ENCODE results near the gene CDH22.

CDH22 gene

GRCh38 chr20:46305331-46305972, 2.8 kb downstream of the CDH22 start:
- H3K27me3 ChIP-seq (ENCODE audit: control insufficient read depth in 3 of 3, insufficient read depth in 3 of 3, low read depth in 1 of 3, low read length in 3 of 3), result peaks cover 21 to 90% (median 47%) of the 10 kb centered on the region in 3 experiments
- H3K27ac ChIP-seq (replicated peaks; ENCODE audit: low read length), result no peak overlapping the region
- H3K9me3 ChIP-seq (replicated peaks in 1 of 2; ENCODE audit: control insufficient read depth in 2 of 2, insufficient read depth in 1 of 2, low read depth in 1 of 2, low read length in 2 of 2), result no peaks in the 10 kb centered on the region
- no peak overlapping the region for H2BK5ac ChIP-seq (ENCODE audit: low read length)
- no peak overlapping the region for H2BK12ac ChIP-seq (ENCODE audit: low read length)
- H3K4ac ChIP-seq (ENCODE audit: low read length), result no peak overlapping the region
- H3K18ac ChIP-seq (ENCODE audit: low read length), result no peak overlapping the region
- no peak overlapping the region for H2AK5ac ChIP-seq (ENCODE audit: low read depth, low read length)
- H2AFZ ChIP-seq (ENCODE audit: low read length), result no peak overlapping the region
- no peak overlapping the region for H4K8ac ChIP-seq (ENCODE audit: low read depth, low read length)
- H3K4me1 ChIP-seq (ENCODE audit: control insufficient read depth in 2 of 2, insufficient read depth in 1 of 2, low read depth in 1 of 2, low read length in 2 of 2), result no peaks in the 10 kb centered on the region
- no CpG with 5 or more reads among the region's 12 CpGs for WGBS, 2 donors (ENCODE audit: extremely low coverage in 2 of 2, insufficient read length in 2 of 2, insufficient replicate concordance in 1 of 2)
- no peaks in the 10 kb centered on the region for H3K79me1 ChIP-seq (ENCODE audit: low read depth, low read length)
- H2BK120ac ChIP-seq (ENCODE audit: low read depth, low read length), result no peak overlapping the region
- H2BK15ac ChIP-seq (ENCODE audit: low read length), result no peak overlapping the region
- H3K23ac ChIP-seq (ENCODE audit: low read depth, low read length, poor library complexity), result no peak overlapping the region
- no peak for DNase-seq (ENCODE audit: low spot score)
- H3K14ac ChIP-seq (ENCODE audit: low read length), result no peak overlapping the region
- no peak overlapping the region for H3K9ac ChIP-seq (ENCODE audit: low read depth, low read length, poor library complexity)
- H4K91ac ChIP-seq (ENCODE audit: low read depth, low read length, poor library complexity), result no peak overlapping the region
- no peak overlapping the region for H3K4me3 ChIP-seq (ENCODE audit: low read length in 2 of 2)
- H3K36me3 ChIP-seq (replicated peaks in 1 of 2; ENCODE audit: control insufficient read depth in 2 of 2, insufficient read depth in 2 of 2, low read length in 2 of 2), result no peaks in the 10 kb centered on the region
- H3K4me2 ChIP-seq (ENCODE audit: insufficient read depth, low read length, poor library complexity, severe bottlenecking), result no peak overlapping the region

GRCh38 chr20:46304852-46305251, 3.4 kb downstream of the CDH22 start:
- H3K9me3 ChIP-seq (replicated peaks in 1 of 2; ENCODE audit: control insufficient read depth in 2 of 2, insufficient read depth in 1 of 2, low read depth in 1 of 2, low read length in 2 of 2), result no peaks in the 10 kb centered on the region
- H3K36me3 ChIP-seq (replicated peaks in 1 of 2; ENCODE audit: control insufficient read depth in 2 of 2, insufficient read depth in 2 of 2, low read length in 2 of 2), result no peaks in the 10 kb centered on the region
- no peak overlapping the region for H2BK120ac ChIP-seq (ENCODE audit: low read depth, low read length)
- no peaks in the 10 kb centered on the region for H3K4me1 ChIP-seq (ENCODE audit: control insufficient read depth in 2 of 2, insufficient read depth in 1 of 2, low read depth in 1 of 2, low read length in 2 of 2)
- no peak overlapping the region for H2BK12ac ChIP-seq (ENCODE audit: low read length)
- H3K9ac ChIP-seq (ENCODE audit: low read depth, low read length, poor library complexity), result no peak overlapping the region
- no peak overlapping the region for H2BK5ac ChIP-seq (ENCODE audit: low read length)
- no CpG with 5 or more reads among the region's 3 CpGs for WGBS, 2 donors (ENCODE audit: extremely low coverage in 2 of 2, insufficient read length in 2 of 2, insufficient replicate concordance in 1 of 2)
- H3K27me3 ChIP-seq (ENCODE audit: control insufficient read depth in 3 of 3, insufficient read depth in 3 of 3, low read depth in 1 of 3, low read length in 3 of 3), result peaks cover 21 to 84% (median 41%) of the 10 kb centered on the region in 3 experiments
- no peaks in the 10 kb centered on the region for H3K79me1 ChIP-seq (ENCODE audit: low read depth, low read length)
- H4K91ac ChIP-seq (ENCODE audit: low read depth, low read length, poor library complexity), result no peak overlapping the region
- H2BK15ac ChIP-seq (ENCODE audit: low read length), result no peak overlapping the region
- H3K14ac ChIP-seq (ENCODE audit: low read length), result no peak overlapping the region
- H3K4me2 ChIP-seq (ENCODE audit: insufficient read depth, low read length, poor library complexity, severe bottlenecking), result no peak overlapping the region
- no peak for DNase-seq (ENCODE audit: low spot score)
- H2AFZ ChIP-seq (ENCODE audit: low read length), result no peak overlapping the region
- H3K27ac ChIP-seq (replicated peaks; ENCODE audit: low read length), result no peak overlapping the region
- no peak overlapping the region for H3K18ac ChIP-seq (ENCODE audit: low read length)
- no peak overlapping the region for H3K4ac ChIP-seq (ENCODE audit: low read length)
- no peak overlapping the region for H3K4me3 ChIP-seq (ENCODE audit: low read length in 2 of 2)
- H3K23ac ChIP-seq (ENCODE audit: low read depth, low read length, poor library complexity), result no peak overlapping the region
- H4K8ac ChIP-seq (ENCODE audit: low read depth, low read length), result no peak overlapping the region
- H2AK5ac ChIP-seq (ENCODE audit: low read depth, low read length), result no peak overlapping the region

- Histone ChIP-seq H3K9me3 (replicated peaks in 1 of 2; ENCODE audit: control insufficient read depth in 2 of 2, insufficient read depth in 1 of 2, low read depth in 1 of 2, low read length in 2 of 2) (no peaks in the 10 kb centered on the region), H3K27me3 (ENCODE audit: control insufficient read depth in 3 of 3, insufficient read depth in 3 of 3, low read depth in 1 of 3, low read length in 3 of 3) (peaks cover 16 to 80% (median 36%) of the 10 kb centered on the region in 3 experiments), H3K9ac (ENCODE audit: low read depth, low read length, poor library complexity) (no peak overlapping the region), H2BK12ac (ENCODE audit: low read length) (no peak overlapping the region), H3K4ac (ENCODE audit: low read length) (no peak overlapping the region), H2BK120ac (ENCODE audit: low read depth, low read length) (no peak overlapping the region), H3K36me3 (replicated peaks in 1 of 2; ENCODE audit: control insufficient read depth in 2 of 2, insufficient read depth in 2 of 2, low read length in 2 of 2) (no peaks in the 10 kb centered on the region), H4K91ac (ENCODE audit: low read depth, low read length, poor library complexity) (no peak overlapping the region), H2BK15ac (ENCODE audit: low read length) (no peak overlapping the region), H3K18ac (ENCODE audit: low read length) (no peak overlapping the region), H2AFZ (ENCODE audit: low read length) (no peak overlapping the region), H3K4me2 (ENCODE audit: insufficient read depth, low read length, poor library complexity, severe bottlenecking) (no peak overlapping the region), H4K8ac (ENCODE audit: low read depth, low read length) (no peak overlapping the region), H3K4me1 (ENCODE audit: control insufficient read depth in 2 of 2, insufficient read depth in 1 of 2, low read depth in 1 of 2, low read length in 2 of 2) (no peaks in the 10 kb centered on the region), H3K4me3 (ENCODE audit: low read length in 2 of 2) (no peak overlapping the region), H2AK5ac (ENCODE audit: low read depth, low read length) (no peak overlapping the region), H3K23ac (ENCODE audit: low read depth, low read length, poor library complexity) (no peak overlapping the region), H3K14ac (ENCODE audit: low read length) (no peak overlapping the region), H2BK5ac (ENCODE audit: low read length) (no peak overlapping the region), H3K79me1 (ENCODE audit: low read depth, low read length) (no peaks in the 10 kb centered on the region), H3K27ac (replicated peaks; ENCODE audit: low read length) (no peak overlapping the region)
- no peak for DNase-seq (ENCODE audit: low spot score)
- WGBS, 2 donors (ENCODE audit: extremely low coverage in 2 of 2, insufficient read length in 2 of 2, insufficient replicate concordance in 1 of 2), result no CpG with 5 or more reads among the region's 4 CpGs
Observed at GRCh38 chr20:46304361-46304760, 3.9 kb downstream of the CDH22 start.

- H4K8ac ChIP-seq (ENCODE audit: low read depth, low read length), result no peak overlapping the region
- no peak overlapping the region for H3K9ac ChIP-seq (ENCODE audit: low read depth, low read length, poor library complexity)
- H3K4me2 ChIP-seq (ENCODE audit: insufficient read depth, low read length, poor library complexity, severe bottlenecking), result no peak overlapping the region
- H3K27me3 ChIP-seq (ENCODE audit: control insufficient read depth in 3 of 3, insufficient read depth in 3 of 3, low read depth in 1 of 3, low read length in 3 of 3), result peaks cover 13 to 80% (median 28%) of the 10 kb centered on the region in 3 experiments
- no peak overlapping the region for H4K91ac ChIP-seq (ENCODE audit: low read depth, low read length, poor library complexity)
- no peaks in the 10 kb centered on the region for H3K79me1 ChIP-seq (ENCODE audit: low read depth, low read length)
- H2AFZ ChIP-seq (ENCODE audit: low read length), result no peak overlapping the region
- H3K4me1 ChIP-seq (ENCODE audit: control insufficient read depth in 2 of 2, insufficient read depth in 1 of 2, low read depth in 1 of 2, low read length in 2 of 2), result no peaks in the 10 kb centered on the region
- no CpG with 5 or more reads among the region's 11 CpGs for WGBS, 2 donors (ENCODE audit: extremely low coverage in 2 of 2, insufficient read length in 2 of 2, insufficient replicate concordance in 1 of 2)
- H3K9me3 ChIP-seq (replicated peaks in 1 of 2; ENCODE audit: control insufficient read depth in 2 of 2, insufficient read depth in 1 of 2, low read depth in 1 of 2, low read length in 2 of 2), result no peaks in the 10 kb centered on the region
- H3K14ac ChIP-seq (ENCODE audit: low read length), result no peak overlapping the region
- H2BK15ac ChIP-seq (ENCODE audit: low read length), result no peak overlapping the region
- no peaks in the 10 kb centered on the region for H3K36me3 ChIP-seq (replicated peaks in 1 of 2; ENCODE audit: control insufficient read depth in 2 of 2, insufficient read depth in 2 of 2, low read length in 2 of 2)
- H2BK120ac ChIP-seq (ENCODE audit: low read depth, low read length), result no peak overlapping the region
- no peak overlapping the region for H3K4me3 ChIP-seq (ENCODE audit: low read length in 2 of 2)
- H2AK5ac ChIP-seq (ENCODE audit: low read depth, low read length), result no peak overlapping the region
- no peak overlapping the region for H3K23ac ChIP-seq (ENCODE audit: low read depth, low read length, poor library complexity)
- no peak overlapping the region for H3K18ac ChIP-seq (ENCODE audit: low read length)
- no peak overlapping the region for H3K27ac ChIP-seq (replicated peaks; ENCODE audit: low read length)
- H2BK12ac ChIP-seq (ENCODE audit: low read length), result no peak overlapping the region
- no peak overlapping the region for H3K4ac ChIP-seq (ENCODE audit: low read length)
- no peak overlapping the region for H2BK5ac ChIP-seq (ENCODE audit: low read length)
- no peak for DNase-seq (ENCODE audit: low spot score)
Observed at GRCh38 chr20:46303176-46303956, 4.9 kb downstream of the CDH22 start.

Data from neuronal stem cell (in vitro differentiated cells).